Neural progenitor cell (in vitro differentiated cells): Measurements from ENCODE around the gene IRF7. TPM values are rescaled to one million over a fixed set of nuclear protein-coding genes. Genes with fewer than 3 reads are reported as not detected.

Experiments
- DNase-seq: peaks from one replicate; pipeline ENCODE4 v3.0.0-alpha.2; 2016; ENCODE audit warnings: low spot score
- H2AFZ ChIP-seq: fragments of 200-600 bp; sonication (generic); replicated peaks from 2 replicates; pipeline ENCODE4 v1.6.1; 2016; ENCODE audit warnings: antibody characterized with exemption
- H3F3A ChIP-seq: fragments of 200-600 bp; sonication (generic); 2 replicates; pipeline ENCODE4 v1.6.1; 2016; ENCODE audit warnings: antibody characterized with exemption, low read depth
- H3K27ac ChIP-seq: fragments of 200-600 bp; sonication (generic); 2 replicates; pipeline ENCODE4 v1.5.1; 2016; ENCODE audit warnings: mild to moderate bottlenecking
- H3K27me3 ChIP-seq: fragments of 200-600 bp; sonication (generic); 2 replicates; pipeline ENCODE4 v1.6.1; 2016; ENCODE audit warnings: mild to moderate bottlenecking, moderate library complexity
- H3K36me3 ChIP-seq: fragments of 200-600 bp; sonication (generic); 2 replicates; pipeline ENCODE4 v1.5.1; 2016
- H3K4me1 ChIP-seq: fragments of 200-600 bp; sonication (generic); 2 replicates; pipeline ENCODE4 v1.6.1; 2016; ENCODE audit warnings: mixed run types
- H3K4me2 ChIP-seq: fragments of 200-600 bp; sonication (generic); 2 replicates; pipeline ENCODE4 v1.6.1; 2016
- H3K4me3 ChIP-seq: fragments of 200-600 bp; sonication (generic); 2 replicates; pipeline ENCODE4 v1.5.1; 2016
- H3K79me2 ChIP-seq: fragments of 200-600 bp; sonication (generic); 2 replicates; pipeline ENCODE4 v1.6.1; 2016; ENCODE audit warnings: low read depth
- H3K9ac ChIP-seq: fragments of 200-600 bp; sonication (generic); 2 replicates; pipeline ENCODE4 v1.6.1; 2016
- H3K9me3 ChIP-seq: fragments of 200-600 bp; sonication (generic); 2 replicates; pipeline ENCODE4 v1.5.1; 2016; ENCODE audit warnings: low read depth
- H4K20me1 ChIP-seq: fragments of 200-600 bp; sonication (generic); 2 replicates; pipeline ENCODE4 v1.6.1; 2016; ENCODE audit warnings: low read depth
- H3K27ac Mint-ChIP-seq: 3 replicates; pipeline ENCODE4 v1.8.0; 2021; ENCODE audit warnings: mixed read lengths
- H3K27me3 Mint-ChIP-seq: 2 replicates; pipeline ENCODE4 v1.8.0; 2022; ENCODE audit warnings: low read depth, mild to moderate bottlenecking, inconsistent platforms, moderate library complexity, mixed read lengths; ENCODE audit not compliant: insufficient read depth
- H3K36me3 Mint-ChIP-seq: 3 replicates; pipeline ENCODE4 v1.8.0; 2021; ENCODE audit warnings: mixed read lengths
- H3K4me1 Mint-ChIP-seq: 3 replicates; pipeline ENCODE4 v1.8.0; 2021; ENCODE audit warnings: mixed read lengths
- H3K4me3 Mint-ChIP-seq: 3 replicates; pipeline ENCODE4 v1.8.0; 2021; ENCODE audit warnings: mild to moderate bottlenecking, moderate library complexity, mixed read lengths
- H3K9me3 Mint-ChIP-seq: 3 replicates; pipeline ENCODE4 v1.8.0; 2020; ENCODE audit warnings: mixed read lengths
- CTCF ChIP-seq: fragments of 200-600 bp; sonication (generic); IDR thresholded peaks from 2 replicates; pipeline ENCODE4 v1.5.1; 2017; ENCODE audit warnings: antibody characterized with exemption, mild to moderate bottlenecking
- EZH2 ChIP-seq: fragments of 200-600 bp; sonication (generic); IDR thresholded peaks from 2 replicates; pipeline ENCODE4 v1.6.1; 2017; ENCODE audit warnings: antibody characterized with exemption, mild to moderate bottlenecking, moderate library complexity
- EZH2phosphoT487 ChIP-seq: fragments of 200-600 bp; sonication (generic); IDR thresholded peaks from 2 replicates; pipeline ENCODE4 v1.6.1; 2017; ENCODE audit warnings: antibody characterized with exemption
- total RNA-seq: library from RNA; depleted of rRNA; stranded (reverse); fragments of >200 nt; gene quantifications from 2 replicates; pipeline ENCODE4 v1.2.3, GENCODE V29; 2015; ENCODE audit warnings: low replicate concordance

Gene IRF7
- total RNA-seq, 1 donor from 2014 or later: 4.3 TPM

GRCh38 chr11:614623-615503 lies 887 bp downstream of the IRF7 start:
- Histone ChIP-seq H3K27ac (no peak overlapping the region), H3K4me2 (peak overlapping the region; percentile 91), H3K27me3 (no peaks in the 10 kb centered on the region), H3K79me2 (peaks cover 5% of the 10 kb centered on the region), H4K20me1 (peaks cover 44% of the 10 kb centered on the region), H3K4me1 (no peaks in the 10 kb centered on the region), H2AFZ (no peak overlapping the region), H3K4me3 (peak overlapping the region; percentile 90), H3K9me3 (no peaks in the 10 kb centered on the region), H3K9ac (no peak overlapping the region), H3K36me3 (no peaks in the 10 kb centered on the region), H3F3A (peaks cover 32% of the 10 kb centered on the region)
- Mint-ChIP-seq H3K36me3 (peaks cover 5% of the 10 kb centered on the region), H3K9me3 (no peaks in the 10 kb centered on the region), H3K27me3 (peaks cover 14% of the 10 kb centered on the region), H3K27ac (no peak overlapping the region), H3K4me1 (no peaks in the 10 kb centered on the region), H3K4me3 (peak overlapping the region; percentile 83)
- no peak for TF ChIP-seq EZH2phosphoT487
- TF ChIP-seq CTCF: no peak
- TF ChIP-seq EZH2: no peak
- peak; percentile 16 for DNase-seq

- no peak for DNase-seq
- peaks cover 47% of the 10 kb centered on the region for H4K20me1 ChIP-seq
- Mint-ChIP-seq H3K9me3 (no peaks in the 10 kb centered on the region), H3K27ac (no peak overlapping the region), H3K27me3 (peaks cover 14% of the 10 kb centered on the region), H3K4me1 (no peaks in the 10 kb centered on the region), H3K4me3 (peak overlapping the region; percentile 62), H3K36me3 (peaks cover 5% of the 10 kb centered on the region)
- no peaks in the 10 kb centered on the region for H3K9me3 ChIP-seq
- no peak overlapping the region for H2AFZ ChIP-seq
- H3K36me3 ChIP-seq: no peaks in the 10 kb centered on the region
- no peaks in the 10 kb centered on the region for H3K4me1 ChIP-seq
- no peak for TF ChIP-seq CTCF
- no peak for TF ChIP-seq EZH2phosphoT487
- no peak for TF ChIP-seq EZH2
- no peak overlapping the region for H3K4me3 ChIP-seq
- no peaks in the 10 kb centered on the region for H3K27me3 ChIP-seq
- no peak overlapping the region for H3K9ac ChIP-seq
- peaks cover 5% of the 10 kb centered on the region for H3K79me2 ChIP-seq
- H3F3A ChIP-seq: peaks cover 32% of the 10 kb centered on the region
- H3K4me2 ChIP-seq: no peak overlapping the region
- H3K27ac ChIP-seq: no peak overlapping the region
Measured at GRCh38 chr11:614021-614622, 1.6 kb downstream of the IRF7 start.

GRCh38 chr11:613369-613968 lies 2.3 kb downstream of the IRF7 start:
- Histone ChIP-seq H3K9ac (no peak overlapping the region), H3K4me3 (no peak overlapping the region)

More at GRCh38 chr11:613369-613968, 2.3 kb downstream of the IRF7 start:
- DNase-seq: peak; percentile 92
- no peaks in the 10 kb centered on the region for H3K36me3 ChIP-seq
- peaks cover 51% of the 10 kb centered on the region for H4K20me1 ChIP-seq
- no peak overlapping the region for H3K4me2 ChIP-seq
- peaks cover 16% of the 10 kb centered on the region for H3K27me3 Mint-ChIP-seq
- H3K4me1 Mint-ChIP-seq: no peaks in the 10 kb centered on the region
- H3K9me3 Mint-ChIP-seq: no peaks in the 10 kb centered on the region
- H3F3A ChIP-seq: peaks cover 32% of the 10 kb centered on the region
- H3K4me1 ChIP-seq: no peaks in the 10 kb centered on the region
- H3K36me3 Mint-ChIP-seq: peaks cover 5% of the 10 kb centered on the region
- H3K4me3 Mint-ChIP-seq: no peak overlapping the region
- no peaks in the 10 kb centered on the region for H3K27me3 ChIP-seq
- H3K27ac ChIP-seq: no peak overlapping the region
- H3K27ac Mint-ChIP-seq: no peak overlapping the region
- TF ChIP-seq CTCF (no peak), EZH2phosphoT487 (no peak), EZH2 (no peak)
- H2AFZ ChIP-seq: no peak overlapping the region
- H3K79me2 ChIP-seq: peaks cover 5% of the 10 kb centered on the region
- no peaks in the 10 kb centered on the region for H3K9me3 ChIP-seq
